HG03280 (cell line): ENCODE data around the gene DYSF.

ENCODE experiments used
- ATAC-seq: cut with Tn5 transposase; IDR thresholded peaks from one replicate; pipeline ENCODE4 v1.9.1; 2021; ENCODE audit warnings: mild to moderate bottlenecking, moderate library complexity; ENCODE audit not compliant: unreplicated experiment

Gene DYSF

DNA sequence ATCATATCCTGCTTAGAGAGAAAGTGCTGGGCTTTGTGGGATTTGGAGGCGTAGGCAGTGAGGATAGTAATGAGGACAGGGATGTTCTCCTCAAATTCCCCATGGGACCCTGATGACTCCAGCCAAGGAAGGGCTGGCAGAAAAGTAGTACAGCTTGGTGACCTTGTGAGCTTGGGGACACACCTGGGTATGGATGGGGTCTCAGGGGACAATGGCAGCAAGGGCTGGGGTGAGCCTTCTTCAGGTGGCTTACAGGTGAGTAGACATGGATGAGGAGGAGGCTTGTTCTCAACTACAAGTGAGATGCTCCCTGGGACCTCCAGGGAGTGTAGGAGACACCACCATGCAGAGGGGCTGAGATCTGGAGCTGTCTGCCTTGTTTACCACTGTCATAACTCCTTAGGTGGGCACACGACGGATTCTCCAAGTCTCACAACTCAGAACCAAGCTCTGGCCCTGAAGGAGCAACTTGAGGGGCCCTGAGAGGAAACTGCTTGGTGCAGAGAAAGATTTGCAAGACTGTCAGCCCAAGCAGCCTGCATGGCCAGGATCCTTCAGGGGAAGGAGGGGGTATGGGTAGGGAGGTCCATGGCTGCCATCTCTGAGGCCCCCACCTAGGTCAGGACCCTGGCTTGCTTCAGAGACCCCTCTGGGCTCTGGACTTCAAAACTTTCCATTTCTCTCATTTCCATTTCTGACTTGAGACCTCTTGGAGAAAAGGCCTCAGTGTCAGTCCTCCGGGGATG, 262.8 kb downstream of the DYSF start:
- no peak for ATAC-seq

DNA sequence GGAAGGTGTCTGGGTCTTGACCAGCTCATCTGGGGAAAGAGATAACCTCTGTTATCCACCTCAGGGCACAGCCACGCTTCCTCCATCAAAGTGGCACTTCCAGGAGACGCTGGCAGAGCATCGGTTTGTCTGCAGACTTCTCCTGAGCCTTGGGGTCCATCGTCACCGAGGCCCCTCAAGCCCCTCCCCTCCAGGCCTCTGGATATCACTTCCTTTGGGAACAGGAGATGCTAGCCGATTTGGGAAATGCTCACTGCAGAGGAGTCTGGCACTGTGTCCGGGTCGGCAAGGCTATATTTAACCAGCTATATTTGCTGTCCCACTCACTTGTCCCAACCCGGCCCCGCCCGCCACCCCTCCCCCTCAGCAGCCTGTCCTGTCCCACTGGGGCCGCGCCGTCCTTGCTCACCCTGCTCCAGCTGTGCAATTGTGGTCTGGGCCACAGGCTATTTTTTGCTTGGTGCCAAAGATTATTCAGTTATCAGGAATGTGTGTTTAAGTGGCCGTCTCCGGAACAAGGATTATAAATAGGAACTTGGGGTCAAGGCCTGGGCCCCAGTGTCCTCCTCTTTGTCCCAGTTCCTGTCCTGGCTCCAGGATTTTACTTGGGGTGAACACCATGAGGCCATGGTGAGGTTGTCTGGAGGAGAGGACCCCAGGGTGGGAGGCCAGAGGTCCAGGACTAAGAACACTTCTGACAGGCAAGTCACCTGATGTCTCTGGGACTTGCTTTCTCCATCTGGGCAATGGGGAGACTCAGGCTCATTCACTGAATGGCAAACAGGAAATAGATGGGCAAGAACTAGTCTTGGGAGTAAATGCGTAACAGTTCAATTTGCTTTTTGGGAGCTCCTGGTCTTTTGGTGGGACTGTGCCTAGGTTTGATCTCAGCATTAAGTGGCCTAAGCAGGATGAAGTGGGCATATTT, 263.6 kb downstream of the DYSF start:
- ATAC-seq = no peak

- ATAC-seq = no peak
These were observed 265.3 kb downstream of the DYSF start for GRCh38 chr2:71718686-71719085.

GRCh38 chr2:71719520-71720282, 266.3 kb downstream of the DYSF start:
- ATAC-seq = no peak

DNA sequence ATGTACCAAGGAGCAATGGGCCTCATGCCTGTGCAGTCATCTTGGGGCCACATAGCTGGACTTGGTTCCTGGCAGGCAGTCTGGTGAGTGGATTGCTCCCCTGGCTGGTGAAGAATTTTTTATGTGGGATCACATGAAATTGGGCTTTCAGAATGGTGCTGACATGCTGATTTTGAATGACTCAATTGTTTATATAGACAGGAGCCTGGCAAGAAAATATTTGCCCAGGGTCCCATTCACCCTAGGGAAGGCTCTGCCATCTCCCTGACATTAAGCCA, 266.9 kb downstream of the DYSF start:
- no peak for ATAC-seq

DNA sequence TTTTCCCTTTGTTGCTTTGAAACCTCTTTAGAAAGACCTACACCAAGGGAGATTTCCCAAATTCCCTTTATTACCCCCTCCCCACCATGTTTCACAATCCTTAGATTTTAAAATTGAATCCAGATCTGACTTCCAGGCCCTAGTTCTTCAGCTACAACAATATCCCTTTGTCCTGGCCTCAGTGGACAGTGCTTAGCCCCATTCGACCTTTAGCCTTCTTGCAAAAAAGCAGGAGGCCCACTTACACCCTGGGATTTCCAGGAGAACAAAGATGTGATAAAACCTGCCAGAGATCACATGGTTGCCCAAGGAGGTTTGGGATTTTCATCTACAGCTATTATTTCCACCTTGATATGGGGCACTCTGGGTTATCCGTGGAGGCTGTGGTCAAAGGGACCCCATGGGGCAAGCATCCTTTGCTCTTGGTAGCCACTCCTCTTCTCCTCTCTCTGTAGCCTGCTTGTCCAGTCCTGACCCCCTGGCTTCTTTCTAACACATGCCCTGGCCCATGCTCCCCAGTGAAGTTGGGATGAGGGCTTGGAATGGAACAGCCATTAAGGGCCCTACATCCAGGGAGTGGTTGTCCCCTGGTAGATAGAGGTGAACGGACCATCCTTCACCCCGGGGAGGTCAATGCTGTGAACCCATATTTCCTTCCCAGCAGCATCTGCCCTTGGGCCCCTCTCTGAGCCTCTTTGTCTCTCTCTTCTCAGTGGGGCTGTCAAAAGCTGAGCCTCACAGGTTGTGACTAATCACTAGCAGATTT, 267.4 kb downstream of the DYSF start:
- ATAC-seq = no peak

DNA sequence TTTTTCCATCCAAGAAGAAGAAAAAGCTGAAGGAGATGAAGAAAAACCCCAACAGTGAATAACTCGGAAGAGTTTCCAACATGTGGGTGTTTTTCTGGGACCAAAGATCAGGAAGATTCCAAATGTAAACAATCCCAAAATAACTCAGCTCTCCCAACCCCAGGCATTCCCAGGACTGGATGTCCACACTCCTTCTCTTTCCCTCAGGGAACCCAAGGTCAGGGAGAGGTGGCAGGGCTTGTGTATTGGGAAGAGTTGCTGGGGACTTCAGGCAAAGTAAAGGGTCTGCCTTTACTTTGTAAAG, 268.0 kb downstream of the DYSF start:
- no peak for ATAC-seq

DNA sequence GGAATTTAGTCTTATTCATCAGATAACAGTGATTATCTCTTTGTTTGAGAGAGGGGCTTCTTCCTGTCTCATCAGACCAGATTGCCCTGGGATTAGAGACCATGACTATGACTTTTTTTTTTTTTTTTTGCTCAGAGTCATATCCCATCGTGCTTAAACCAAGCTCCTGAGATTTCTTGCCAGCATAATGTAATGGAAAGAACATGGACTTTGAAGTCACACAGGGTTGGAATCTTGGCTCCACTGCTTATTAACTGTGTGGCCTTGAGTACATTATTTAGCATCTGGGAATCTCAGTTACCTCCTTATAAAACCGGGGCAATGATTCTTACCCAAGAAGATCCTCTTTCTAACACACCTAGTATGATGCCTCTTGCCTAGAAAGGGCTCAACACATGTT, 268.3 kb downstream of the DYSF start:
- ATAC-seq = no peak

DNA sequence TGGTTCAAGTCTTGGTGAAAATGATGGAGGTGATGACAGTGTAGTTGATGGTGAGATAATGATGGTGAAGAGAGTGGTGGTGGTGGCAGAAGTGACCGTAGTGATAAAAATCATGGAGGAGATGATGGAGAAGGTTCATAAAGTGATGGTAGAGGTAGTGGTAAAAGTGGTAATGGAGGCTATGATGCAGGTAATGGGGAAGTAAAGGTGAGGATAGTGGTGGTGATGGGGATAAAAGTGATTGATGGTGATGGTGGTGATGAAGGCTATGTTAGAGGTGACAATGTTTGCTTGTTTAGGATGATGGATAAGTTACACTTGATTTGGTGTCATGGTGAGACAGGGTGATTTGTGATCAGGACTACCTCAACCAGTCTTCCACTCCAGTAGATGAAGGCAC, 268.9 kb downstream of the DYSF start:
- ATAC-seq = no peak

DNA sequence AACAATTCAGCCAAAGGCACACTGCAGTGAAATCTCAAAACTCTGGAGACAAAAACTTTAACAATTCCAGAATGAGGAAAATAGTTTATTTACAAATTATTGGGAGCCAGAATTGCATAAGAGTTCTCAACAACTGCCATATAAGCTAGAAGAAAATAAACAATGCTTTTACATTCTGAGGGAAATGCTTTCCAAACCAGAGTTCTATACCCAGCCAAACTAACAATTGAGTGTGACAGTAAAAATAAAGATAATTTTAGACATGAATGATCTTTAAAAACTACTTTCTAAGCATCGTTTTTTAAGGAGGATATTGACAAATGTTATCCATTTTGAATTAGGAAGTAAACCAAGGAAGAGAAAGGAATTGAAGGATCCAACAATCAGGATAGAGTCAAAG, 271.4 kb downstream of the DYSF start:
- no peak for ATAC-seq

DNA sequence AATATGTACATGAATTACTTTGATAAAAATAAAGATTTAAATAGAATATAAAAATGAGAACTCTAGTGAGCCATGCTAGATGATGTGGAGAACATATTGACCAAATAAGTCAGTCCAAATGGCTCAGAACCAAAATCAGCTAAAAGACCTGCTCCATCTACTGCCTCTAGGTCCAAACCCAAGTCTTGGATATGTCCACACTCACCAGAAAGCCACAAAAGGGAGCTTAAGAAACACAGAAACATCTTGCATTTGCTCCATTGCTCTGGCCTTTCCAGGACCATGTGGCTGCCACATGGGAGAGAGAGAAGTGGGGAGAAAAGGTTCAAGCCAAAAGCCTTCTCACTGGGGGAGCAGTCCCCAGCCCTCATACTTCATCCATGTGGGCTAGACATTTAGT, 272.5 kb downstream of the DYSF start:
- no peak for ATAC-seq

- no peak for ATAC-seq
These were observed 274.2 kb downstream of the DYSF start for GRCh38 chr2:71727562-71727961.

GRCh38 chr2:71728036-71728435, 274.7 kb downstream of the DYSF start:
- ATAC-seq = no peak

GRCh38 chr2:71730785-71731383, 277.5 kb downstream of the DYSF start:
- no peak for ATAC-seq

GRCh38 chr2:71734620-71735019, 281.3 kb downstream of the DYSF start:
- ATAC-seq = no peak

- no peak for ATAC-seq
These were observed 282.3 kb downstream of the DYSF start for GRCh38 chr2:71735676-71736075.
